Gastrocnemius medialis (tissue), 4 donors: Measurements from ENCODE around the gene KHDRBS2.

Experiments used
- CTCF ChIP-seq, 5 experiments: fragments of 450-650 bp in 3 of 5; fragments of 200-600 bp in 2 of 5; sonication (generic) in 2 of 5; IDR thresholded peaks in 4 of 5; conservative IDR thresholded peaks in 1 of 5; 1 replicate in 4 of 5; 2 replicates in 1 of 5; pipeline ENCODE4 v1.5.1; 2016 to 2019; ENCODE audit warnings: antibody characterized with exemption in 5 of 5, mild to moderate bottlenecking in 3 of 5, moderate library complexity in 3 of 5
- POLR2A ChIP-seq, 2 donors: fragments of 450-650 bp; IDR thresholded peaks; one replicate each; pipeline ENCODE4 v1.6.1; 2017; ENCODE audit warnings: antibody characterized with exemption in 2 of 2, mild to moderate bottlenecking in 2 of 2, moderate library complexity in 2 of 2

- no peak for TF ChIP-seq CTCF (IDR thresholded peaks at IDR 0.05 in 4 of 5, conservative IDR thresholded peaks at IDR 0.05 in 1 of 5)
- no peak for TF ChIP-seq POLR2A (IDR thresholded peaks at IDR 0.05)
Observed at GRCh38 chr6:62057300-62057699, 228.7 kb downstream of the KHDRBS2 start.
